Suppressor macrophage treated with lipopolysaccharide for 1 hour (primary cell): ENCODE data around the gene RNASE2.
A peak's percentile ranks its signal among the peaks of the same experiment; 100 is the strongest.

Source experiments
- DNase-seq, 3 donors: peaks; one replicate each; pipeline ENCODE4 v3.0.0-alpha.2; 2020 to 2022

Gene RNASE2

DNA sequence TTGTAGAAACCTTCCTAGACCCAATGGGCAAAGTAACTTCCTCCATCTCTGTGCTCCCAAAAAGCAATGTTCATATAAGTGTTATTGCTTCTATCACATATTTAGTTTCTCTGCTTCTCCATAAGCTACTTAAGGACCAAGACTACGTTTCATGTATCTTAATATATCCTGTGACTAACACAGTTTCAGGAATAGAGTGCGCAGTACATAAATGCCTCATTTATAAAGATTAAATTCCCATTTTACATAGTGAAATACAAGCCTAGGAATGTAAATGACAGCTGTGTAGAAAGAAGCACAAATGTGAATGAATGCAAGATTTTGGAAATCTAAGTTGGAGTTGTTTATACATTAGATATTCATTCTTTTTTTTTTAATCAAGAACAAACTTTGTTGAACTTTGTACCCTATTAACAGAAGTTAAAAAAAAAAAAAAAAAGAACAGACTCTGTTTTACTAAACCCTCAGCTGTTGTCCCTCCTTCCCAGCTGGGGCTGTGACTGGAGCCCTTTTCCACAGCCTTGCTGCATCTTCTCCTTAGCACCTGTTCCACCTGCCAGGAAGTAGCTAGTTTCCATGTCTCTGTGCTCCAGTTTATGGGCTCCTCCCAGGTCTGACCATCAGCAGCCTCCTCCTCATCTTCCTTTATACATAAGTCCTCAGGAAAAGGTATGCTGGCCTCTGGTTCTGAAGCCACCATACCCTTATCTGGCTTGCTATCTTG lies 27.5 kb downstream of the RNASE2 start:
- DNase-seq: no peak

DNA sequence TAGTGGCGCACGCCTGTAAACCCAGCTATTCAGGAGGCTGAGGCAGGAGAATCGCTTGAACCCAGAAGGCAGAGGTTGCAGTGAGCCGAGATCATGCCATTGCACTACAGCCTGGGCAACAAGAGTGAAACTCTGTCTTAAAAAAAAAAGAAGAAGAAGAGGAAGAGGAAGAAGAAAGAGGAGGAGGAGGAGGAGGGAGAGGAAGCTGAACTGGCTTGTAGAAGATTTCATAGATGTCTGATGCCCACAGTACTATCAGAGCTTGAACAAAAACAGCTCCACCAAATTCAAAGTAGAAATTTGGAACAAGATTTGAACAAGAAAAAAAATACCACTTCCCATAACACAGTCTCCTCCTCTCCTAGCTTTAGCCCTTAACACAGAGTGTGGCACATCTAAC lies 30.4 kb downstream of the RNASE2 start:
- DNase-seq: peak; percentile 26 to 40 (median 36)

DNA sequence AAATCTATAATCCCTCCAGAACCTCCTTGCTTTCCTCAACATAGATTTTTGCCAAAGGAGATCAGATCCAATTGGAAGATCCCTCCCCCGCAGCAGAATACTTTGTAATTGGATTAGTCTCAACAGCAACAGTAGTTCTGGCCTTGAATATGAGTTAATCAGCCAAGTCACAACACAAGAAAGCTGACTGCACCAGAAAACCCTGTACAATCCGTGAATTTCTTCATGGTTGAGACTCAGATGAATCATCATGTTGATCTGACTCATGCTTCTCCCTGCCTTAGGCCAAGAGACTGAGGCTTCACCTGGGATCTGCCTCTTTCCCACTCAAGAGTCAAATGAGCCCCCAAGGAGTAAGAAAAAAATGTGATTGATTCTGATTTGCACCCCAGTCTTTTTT lies 31.5 kb downstream of the RNASE2 start:
- peak; percentile 83 to 94 (median 92) for DNase-seq

DNA sequence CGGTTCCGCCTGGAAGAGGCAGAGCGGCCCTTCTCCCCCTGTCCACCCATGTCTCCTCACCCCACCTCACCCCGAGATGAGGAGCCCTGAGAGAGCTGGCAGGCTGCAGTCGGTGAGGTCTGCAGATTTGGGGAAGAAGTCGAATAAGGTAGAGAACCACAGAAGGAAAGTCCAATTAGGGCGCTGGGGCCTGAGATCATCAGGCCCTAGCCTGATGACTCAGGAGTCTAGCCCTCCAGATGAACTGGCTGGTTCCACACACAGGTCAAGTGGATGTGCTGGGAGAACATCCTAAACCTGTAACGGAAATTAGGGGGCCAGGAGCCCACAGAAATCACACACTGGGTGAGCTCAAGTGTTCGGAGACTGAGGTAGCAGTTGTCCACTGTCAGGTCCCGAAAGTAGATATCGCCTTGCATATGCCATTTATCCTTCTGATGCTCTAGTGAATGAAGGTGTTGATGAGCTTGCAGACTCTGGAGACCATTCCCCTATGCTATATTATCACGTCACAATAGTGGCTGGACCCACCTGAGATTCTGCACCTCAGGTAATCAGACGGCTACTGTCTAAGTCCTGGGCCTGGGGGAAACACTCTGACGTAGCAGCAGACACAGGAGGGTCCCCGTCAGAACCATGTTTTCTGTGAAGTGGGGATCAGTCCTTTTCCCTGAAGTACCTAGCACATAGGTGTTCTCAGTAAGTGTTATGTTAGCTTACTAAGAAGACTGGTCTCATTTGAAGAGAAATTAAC lies 33.6 kb downstream of the RNASE2 start:
- DNase-seq: peak in 2 of 3 donors; percentile 54 to 69

DNA sequence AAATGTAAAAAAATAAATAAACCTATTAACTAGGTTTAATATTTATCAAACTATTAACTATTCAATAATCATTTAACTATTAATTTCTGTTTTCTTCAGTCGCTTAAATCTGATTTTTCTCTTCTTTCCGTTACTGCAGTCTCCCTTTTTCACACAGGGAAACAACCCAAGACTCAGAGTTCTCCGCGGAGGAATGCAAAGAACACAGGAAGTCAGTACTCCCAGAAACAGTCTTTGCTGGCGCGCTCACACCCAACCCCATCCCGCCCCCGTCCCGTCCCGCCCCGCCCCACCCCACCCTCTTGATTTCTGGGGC lies 34.1 kb downstream of the RNASE2 start:
- DNase-seq: no peak

DNA sequence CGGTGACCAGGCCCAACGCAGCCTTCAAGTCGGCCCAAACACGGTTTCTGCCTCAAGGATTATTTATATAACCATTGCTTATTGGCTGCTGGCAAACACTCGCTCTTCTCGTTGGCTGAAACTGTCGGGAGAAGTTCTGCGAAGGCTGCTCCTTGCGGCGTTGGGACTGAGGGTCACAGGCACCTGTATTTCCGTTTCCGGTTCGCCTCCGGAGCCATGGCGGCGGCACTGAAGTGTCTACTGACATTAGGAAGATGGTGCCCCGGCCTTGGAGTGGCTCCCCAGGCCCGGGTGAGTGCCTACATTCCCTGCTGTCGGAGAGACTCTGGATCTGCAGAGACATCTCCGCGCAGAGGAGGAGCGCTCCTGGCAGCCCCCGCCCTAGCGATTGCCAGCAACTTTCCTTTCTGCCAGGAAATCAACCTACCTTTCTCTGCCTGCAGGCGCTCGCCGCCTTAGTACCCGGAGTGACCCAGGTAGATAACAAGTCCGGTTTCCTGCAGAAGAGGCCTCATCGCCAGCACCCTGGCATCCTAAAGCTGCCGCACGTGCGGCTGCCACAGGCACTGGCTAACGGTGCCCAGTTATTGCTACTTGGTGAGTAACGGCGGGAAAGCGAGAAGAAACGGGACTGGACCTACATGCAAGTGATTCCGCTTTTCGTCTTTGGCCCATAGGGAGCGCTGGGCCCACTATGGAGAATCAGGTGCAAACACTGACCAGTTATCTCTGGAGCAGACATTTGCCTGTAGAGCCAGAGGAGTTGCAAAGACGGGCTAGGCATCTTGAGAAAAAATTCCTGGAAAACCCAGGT lies 34.7 kb downstream of the RNASE2 start, which contains the start of gene METTL17:
METTL17 (plus strand) TSS at position 194 of the 814 bp plus-strand sequence; CDS start at position 217, 23 bp downstream.
- DNase-seq: peak; percentile 94 to 97 (median 95)

DNA sequence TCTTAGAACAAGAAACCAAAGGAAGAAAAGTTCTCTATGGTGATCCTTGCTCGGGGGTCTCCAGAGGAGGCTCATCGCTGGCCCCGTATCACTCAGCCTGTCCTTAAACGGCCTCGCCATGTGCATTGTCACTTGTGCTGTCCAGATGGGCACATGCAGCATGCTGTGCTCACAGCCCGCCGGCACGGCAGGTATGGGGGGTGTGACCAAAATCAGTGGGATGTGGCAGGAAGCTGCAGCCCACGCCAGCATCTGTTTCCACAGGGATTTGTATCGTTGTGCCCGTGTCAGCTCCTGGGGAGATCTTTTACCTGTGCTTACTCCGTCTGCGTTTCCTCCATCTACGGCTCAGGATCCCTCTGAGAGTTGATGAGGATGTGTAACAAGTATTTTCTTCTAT lies 41.2 kb downstream of the RNASE2 start:
- DNase-seq: no peak

DNA sequence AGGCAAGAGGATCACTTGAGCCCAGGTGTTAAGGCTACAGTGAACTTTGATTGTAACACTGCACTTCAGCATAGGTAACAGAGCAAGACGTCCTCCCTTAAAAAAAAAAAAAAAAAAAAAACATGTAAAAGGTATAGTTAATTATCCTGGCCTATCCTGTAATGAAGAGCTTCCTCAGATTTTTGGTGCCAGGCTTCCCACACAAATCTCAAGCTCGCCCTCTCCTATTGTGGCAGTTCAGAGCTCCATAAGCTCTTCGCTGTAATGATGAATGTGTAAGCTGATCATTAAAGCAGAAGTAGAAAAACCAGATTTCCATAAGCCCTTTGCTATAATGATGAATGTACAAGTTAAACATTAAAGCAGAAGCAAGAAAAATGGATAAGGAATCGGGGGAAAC lies 41.8 kb downstream of the RNASE2 start:
- DNase-seq: no peak

DNA sequence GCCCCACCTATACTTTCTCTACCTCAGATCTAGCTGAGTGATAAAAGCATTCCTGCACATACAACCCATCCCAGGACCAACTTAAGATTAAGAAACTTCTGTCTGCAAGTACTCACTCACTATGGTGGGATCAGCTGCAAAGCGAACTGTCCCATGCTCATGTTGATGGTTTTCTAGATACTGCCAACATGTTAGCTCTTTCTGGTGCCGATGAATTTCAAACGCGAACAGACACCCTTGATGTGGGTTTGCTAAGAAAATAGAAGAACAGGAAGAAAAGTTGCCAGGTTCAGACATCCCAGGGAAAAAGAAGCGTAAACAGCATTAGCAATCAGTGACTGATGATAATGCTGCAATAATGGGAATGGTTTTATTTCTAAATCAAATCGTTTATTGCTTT lies 42.3 kb downstream of the RNASE2 start:
- DNase-seq: no peak

DNA sequence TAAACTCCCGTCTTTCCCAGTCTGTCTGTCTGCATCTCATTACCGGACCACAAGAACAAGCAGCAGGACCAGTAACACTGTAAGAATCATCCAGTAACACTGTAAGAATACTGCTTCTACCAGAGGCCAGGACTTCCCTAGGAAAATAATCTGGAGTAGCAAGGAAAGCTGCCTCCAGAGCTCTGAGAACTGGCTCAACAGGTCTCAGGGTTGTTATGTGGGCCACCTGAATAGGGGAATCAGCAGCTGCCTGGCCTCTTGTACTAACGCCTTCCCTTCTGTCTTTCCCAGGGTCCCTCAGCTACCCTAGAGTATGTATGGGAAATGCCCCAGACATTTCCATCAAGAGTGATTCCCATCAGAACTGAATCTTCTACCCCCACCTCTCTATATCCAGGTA lies 42.9 kb downstream of the RNASE2 start:
- DNase-seq: no peak

DNA sequence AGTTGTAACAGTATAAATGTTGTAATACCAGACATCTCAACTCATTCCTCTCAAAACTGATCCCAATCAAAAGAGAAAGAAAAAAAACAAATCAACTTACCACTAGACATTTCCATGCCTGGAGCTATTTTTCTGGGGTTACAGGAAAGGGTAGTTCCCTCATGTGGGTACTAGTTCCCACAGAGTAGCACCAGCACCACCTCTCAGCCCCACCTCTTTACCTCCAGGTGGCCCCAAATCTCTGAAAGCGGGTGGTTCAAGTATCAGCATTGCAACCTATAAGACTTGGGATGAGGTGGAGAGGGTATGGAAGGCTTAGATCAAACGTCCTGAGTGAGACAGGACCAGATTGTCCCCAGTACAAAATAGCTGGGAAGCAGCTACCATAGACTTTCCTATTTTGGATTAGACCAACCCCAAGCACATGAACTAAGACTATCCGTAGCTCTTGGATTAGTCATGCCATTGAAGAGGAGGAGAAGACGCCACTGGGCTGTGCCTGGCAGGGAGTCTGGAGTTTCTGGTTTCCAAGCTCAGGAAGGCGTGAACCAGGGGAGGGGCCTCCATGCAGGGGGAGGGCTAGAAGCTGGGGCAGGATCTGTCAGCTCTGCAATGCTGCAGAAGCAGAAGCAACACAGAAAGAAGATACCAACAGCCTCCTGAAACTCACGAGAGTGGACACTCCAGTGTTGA lies 43.5 kb downstream of the RNASE2 start, which contains the start of gene SLC39A2:
SLC39A2 (plus strand) TSS at position 620 of the 693 bp plus-strand sequence. CDS start 154 bp downstream, outside the sequence.
- peak; percentile 47 to 66 (median 55) for DNase-seq

DNA sequence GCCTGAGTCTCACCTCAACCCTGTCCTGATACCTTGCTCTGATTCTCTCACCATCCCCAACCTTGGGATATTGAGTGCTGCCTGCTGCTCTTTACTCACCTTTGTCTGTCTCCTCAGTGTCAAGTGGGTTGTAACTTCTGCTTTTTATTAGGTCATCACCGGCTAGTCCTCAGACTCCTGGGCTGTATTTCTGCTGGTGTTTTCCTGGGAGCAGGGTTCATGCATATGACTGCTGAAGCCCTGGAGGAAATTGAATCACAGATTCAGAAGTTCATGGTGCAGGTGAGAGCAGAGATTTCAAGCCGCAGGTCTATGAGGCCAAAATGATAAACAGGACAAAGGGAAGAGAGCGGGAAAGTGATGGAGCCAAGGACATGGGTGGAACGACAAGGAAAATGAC lies 44.3 kb downstream of the RNASE2 start:
- DNase-seq: no peak

DNA sequence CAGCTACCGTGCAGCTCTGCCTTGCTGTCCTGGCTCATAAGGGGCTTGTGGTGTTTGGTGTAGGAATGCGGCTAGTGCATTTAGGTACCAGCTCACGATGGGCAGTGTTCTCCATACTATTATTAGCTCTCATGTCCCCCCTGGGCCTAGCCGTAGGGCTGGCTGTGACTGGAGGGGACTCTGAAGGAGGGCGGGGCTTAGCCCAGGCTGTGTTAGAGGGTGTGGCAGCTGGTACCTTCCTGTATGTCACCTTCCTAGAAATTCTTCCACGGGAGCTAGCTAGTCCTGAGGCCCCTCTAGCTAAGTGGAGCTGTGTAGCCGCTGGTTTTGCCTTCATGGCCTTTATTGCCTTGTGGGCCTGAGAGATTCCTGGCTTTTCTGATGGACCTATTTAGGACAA lies 45.9 kb downstream of the RNASE2 start:
- no peak for DNase-seq

DNA sequence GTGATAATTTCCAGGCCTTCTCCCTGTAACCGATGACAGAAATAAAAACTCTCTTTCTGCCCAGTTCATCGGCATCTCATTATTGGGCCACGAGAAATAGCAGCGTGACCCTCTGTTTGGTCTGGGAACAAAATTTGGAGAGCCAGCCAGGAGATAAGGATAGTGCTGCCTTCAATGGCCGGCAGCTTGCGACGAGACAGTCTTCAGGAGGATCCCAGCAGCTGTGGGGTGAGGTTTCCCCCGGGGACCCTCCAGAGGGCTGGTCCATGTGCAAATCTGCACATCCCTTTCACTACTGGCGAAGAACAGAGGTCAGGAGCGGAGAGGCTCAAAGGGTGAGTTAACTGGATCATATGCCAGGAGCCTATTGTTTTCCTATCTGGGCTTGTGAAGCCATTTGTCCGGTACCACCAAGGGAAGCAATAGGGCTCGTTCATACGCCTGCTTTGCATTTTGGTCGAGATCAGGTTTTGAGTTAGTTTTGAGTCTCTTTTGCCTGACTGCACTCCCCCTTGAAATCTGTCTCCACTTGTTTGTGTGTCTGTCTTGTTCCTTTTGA lies 48.6 kb downstream of the RNASE2 start:
- no peak for DNase-seq
